Measurements from ENCODE around the gene DIAPH1. TPM values are rescaled to one million over a fixed set of nuclear protein-coding genes. Genes with fewer than 3 reads are reported as not detected.

Gene DIAPH1
- total RNA-seq, 1 experiment from 2014 or later: 157 TPM

GRCh38 chr5:141489841-141490240, 129.0 kb downstream of the DIAPH1 start:
- Histone ChIP-seq H3K27me3 (ENCODE audit: insufficient read depth, low read depth) (peaks cover 32% of the 10 kb centered on the region), H3K4me2 (no peak overlapping the region), H3K36me3 (ENCODE audit: low read depth) (no peaks in the 10 kb centered on the region), H3K9me3 (ENCODE audit: insufficient read depth, low read depth) (no peaks in the 10 kb centered on the region), H3K27ac (no peak overlapping the region), H4K20me1 (ENCODE audit: insufficient read depth) (no peaks in the 10 kb centered on the region), H3K9me2 (ENCODE audit: insufficient read depth) (no peaks in the 10 kb centered on the region), H3K4me1 (replicated peaks; ENCODE audit: insufficient read depth) (no peaks in the 10 kb centered on the region), H3K79me2 (ENCODE audit: low read depth) (no peaks in the 10 kb centered on the region), H2AFZ (no peak overlapping the region), H3F3A (ENCODE audit: insufficient read depth, low read depth) (no peaks in the 10 kb centered on the region), H3K4me3 (no peak overlapping the region)
- intact Hi-C loops (cut with micrococcal nuclease; ENCODE audit: unreplicated experiment): no loop called here
- DNase-seq: no peak
- ChIA-PET CTCF (no interaction called here), POLR2A (ENCODE audit: unreplicated experiment) (no interaction called here)
- no TSS peak for BruUV-seq (replicated peaks)
- TF ChIP-seq CTCF (conservative IDR thresholded peaks at IDR 0.05) (no peak), EZH2 (IDR thresholded peaks at IDR 0.05; ENCODE audit: low read depth) (no peak)

DNA sequence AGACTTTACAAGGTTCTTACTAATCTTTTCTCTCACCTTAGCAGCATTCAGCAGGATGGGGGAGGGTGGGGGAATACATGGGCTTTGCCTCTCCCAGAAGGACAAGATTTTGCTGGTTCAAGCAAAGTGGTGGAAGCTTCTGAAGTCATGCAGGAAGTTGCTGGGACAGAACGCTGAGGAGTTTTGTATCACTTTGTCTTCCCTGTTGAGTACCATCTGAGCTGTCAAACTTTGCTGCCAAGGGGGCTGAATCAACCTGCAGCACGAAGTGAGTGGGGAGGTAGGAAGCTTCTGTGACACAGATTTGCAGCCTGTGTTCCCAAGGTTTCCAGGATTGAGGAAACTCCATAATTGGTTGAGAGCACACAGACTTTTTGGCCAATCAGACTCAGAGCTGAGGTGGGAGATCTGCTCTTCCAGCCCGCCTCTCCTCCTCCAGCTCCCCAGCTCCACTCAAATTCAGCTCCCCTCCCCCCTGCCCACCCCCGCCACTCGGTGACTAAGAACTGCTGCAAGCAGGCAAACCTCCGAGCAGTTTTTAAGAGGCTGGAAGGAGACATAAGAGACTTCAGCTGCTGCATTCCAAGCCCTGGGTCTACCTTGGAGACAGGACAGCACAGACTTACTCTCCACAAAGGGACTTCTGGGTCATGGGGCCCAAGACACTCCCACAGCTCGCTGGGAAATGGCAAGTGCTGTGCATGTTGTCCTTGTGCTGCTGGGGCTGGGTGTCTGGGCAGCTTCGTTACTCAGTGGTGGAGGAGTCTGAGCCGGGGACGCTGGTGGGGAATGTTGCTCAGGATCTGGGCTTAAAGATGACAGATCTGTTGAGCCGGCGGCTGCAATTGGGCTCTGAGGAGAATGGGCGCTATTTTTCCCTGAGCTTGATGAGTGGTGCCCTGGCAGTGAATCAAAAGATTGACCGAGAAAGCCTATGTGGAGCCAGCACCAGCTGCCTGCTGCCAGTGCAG, 129.9 kb downstream of the DIAPH1 start, which contains the start of gene PCDHGC5:
Gene PCDHGC5, plus strand, starts transcription at position 491 of the 971 bp plus-strand sequence. Its CDS starts 160 bp downstream, at position 651.
- Histone ChIP-seq H3K36me3 (ENCODE audit: low read depth) (no peaks in the 10 kb centered on the region), H4K20me1 (ENCODE audit: insufficient read depth) (no peaks in the 10 kb centered on the region), H3K4me3 (no peak within 1 kb of the TSS), H2AFZ (no peak within 1 kb of the TSS), H3K27me3 (ENCODE audit: insufficient read depth, low read depth) (peaks cover 24% of the 10 kb centered on the region), H3K4me1 (replicated peaks; ENCODE audit: insufficient read depth) (no peaks in the 10 kb centered on the region), H3K27ac (no peak within 1 kb of the TSS), H3F3A (ENCODE audit: insufficient read depth, low read depth) (no peaks in the 10 kb centered on the region), H3K79me2 (ENCODE audit: low read depth) (no peaks in the 10 kb centered on the region), H3K9me3 (ENCODE audit: insufficient read depth, low read depth) (no peaks in the 10 kb centered on the region), H3K9me2 (ENCODE audit: insufficient read depth) (no peaks in the 10 kb centered on the region), H3K4me2 (no peak within 1 kb of the TSS)
- BruUV-seq (replicated peaks): no TSS peak
- ChIA-PET POLR2A (ENCODE audit: unreplicated experiment) (no interaction called here), CTCF (no interaction called here)
- TF ChIP-seq CTCF (conservative IDR thresholded peaks at IDR 0.05) (no peak), EZH2 (IDR thresholded peaks at IDR 0.05; ENCODE audit: low read depth) (no peak)
- intact Hi-C loops (cut with micrococcal nuclease; ENCODE audit: unreplicated experiment): no loop called here
- no peak for DNase-seq

DNA sequence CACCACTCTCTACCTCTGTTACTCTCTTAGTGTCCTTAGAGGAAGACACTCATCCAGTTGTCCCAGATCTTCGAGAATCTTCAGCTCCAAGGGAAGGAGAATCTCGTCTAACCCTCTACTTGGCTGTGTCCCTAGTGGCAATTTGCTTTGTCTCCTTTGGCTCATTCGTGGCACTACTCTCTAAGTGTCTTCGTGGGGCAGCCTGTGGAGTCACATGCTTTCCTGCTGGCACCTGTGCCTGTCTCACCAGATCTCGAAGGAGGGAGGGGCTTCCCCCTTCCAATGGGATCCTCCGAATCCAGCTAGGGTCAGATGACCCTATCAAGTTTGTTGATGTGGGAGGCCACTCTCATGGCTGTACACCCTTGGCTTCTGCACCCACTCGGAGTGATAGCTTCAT, 131.7 kb downstream of the DIAPH1 start:
- POLR2A ChIA-PET (ENCODE audit: unreplicated experiment): no interaction called here
- no peaks in the 10 kb centered on the region for H3K9me2 ChIP-seq (ENCODE audit: insufficient read depth)
- peaks cover 11% of the 10 kb centered on the region for H3K27me3 ChIP-seq (ENCODE audit: insufficient read depth, low read depth)
- no peaks in the 10 kb centered on the region for H3K4me1 ChIP-seq (replicated peaks; ENCODE audit: insufficient read depth)
- H3F3A ChIP-seq (ENCODE audit: insufficient read depth, low read depth): no peaks in the 10 kb centered on the region
- no peak overlapping the region for H3K4me3 ChIP-seq
- H2AFZ ChIP-seq: no peak overlapping the region
- no peaks in the 10 kb centered on the region for H3K36me3 ChIP-seq (ENCODE audit: low read depth)
- no peaks in the 10 kb centered on the region for H4K20me1 ChIP-seq (ENCODE audit: insufficient read depth)
- no peak overlapping the region for H3K4me2 ChIP-seq
- TF ChIP-seq CTCF (conservative IDR thresholded peaks at IDR 0.05) (no peak), EZH2 (IDR thresholded peaks at IDR 0.05; ENCODE audit: low read depth) (no peak)
- intact Hi-C loops (cut with micrococcal nuclease; ENCODE audit: unreplicated experiment): no loop called here
- no peak overlapping the region for H3K27ac ChIP-seq
- DNase-seq: no peak
- CTCF ChIA-PET: no interaction called here
- H3K79me2 ChIP-seq (ENCODE audit: low read depth): no peaks in the 10 kb centered on the region
- H3K9me3 ChIP-seq (ENCODE audit: insufficient read depth, low read depth): no peaks in the 10 kb centered on the region
- BruUV-seq (replicated peaks): no TSS peak

Data from PC-9 (cell line).